Measurements from ENCODE around the gene MLLT3. TPM values are rescaled to one million over a fixed set of nuclear protein-coding genes. Genes with fewer than 3 reads are reported as not detected.

Gene MLLT3
- total and polyA plus RNA-seq, 10 donors, result 2.8 to 15.2 (median 10.6) TPM

DNA sequence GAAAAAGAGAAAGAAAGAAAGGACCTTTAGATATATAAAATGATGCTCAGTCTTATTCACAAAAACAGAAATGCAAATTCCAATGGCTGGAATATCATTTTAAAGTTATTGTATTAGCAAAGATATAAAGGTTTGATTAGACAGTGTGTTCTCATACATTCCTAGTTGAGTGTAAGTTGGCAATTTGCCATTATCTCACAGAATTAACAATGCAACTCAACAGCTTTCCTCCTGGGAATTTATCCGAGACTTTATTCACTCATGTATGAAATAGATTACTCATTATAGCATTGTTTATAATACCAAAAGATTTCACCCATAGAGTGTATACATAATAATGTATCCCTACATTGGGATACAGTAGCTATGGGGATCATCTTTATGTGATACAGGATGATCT lies 27.1 kb upstream of the MLLT3 start:
- H3K27me3 ChIP-seq (replicated peaks in 1 of 7), result peaks cover 0 to 8% (median 0%) of the 10 kb centered on the region in 7 donors
- no peaks in the 10 kb centered on the region for H3K36me3 ChIP-seq
- intact Hi-C loops (cut with DNase I; ENCODE audit: low total_unique reads), result no loop called here
- WGBS, 5 donors, result 48 to 77% (median 67%) methylated on average over 1 of the region's 1 CpG
- no peak overlapping the region for H3K27ac ChIP-seq
- TF ChIP-seq, protein P1, sequence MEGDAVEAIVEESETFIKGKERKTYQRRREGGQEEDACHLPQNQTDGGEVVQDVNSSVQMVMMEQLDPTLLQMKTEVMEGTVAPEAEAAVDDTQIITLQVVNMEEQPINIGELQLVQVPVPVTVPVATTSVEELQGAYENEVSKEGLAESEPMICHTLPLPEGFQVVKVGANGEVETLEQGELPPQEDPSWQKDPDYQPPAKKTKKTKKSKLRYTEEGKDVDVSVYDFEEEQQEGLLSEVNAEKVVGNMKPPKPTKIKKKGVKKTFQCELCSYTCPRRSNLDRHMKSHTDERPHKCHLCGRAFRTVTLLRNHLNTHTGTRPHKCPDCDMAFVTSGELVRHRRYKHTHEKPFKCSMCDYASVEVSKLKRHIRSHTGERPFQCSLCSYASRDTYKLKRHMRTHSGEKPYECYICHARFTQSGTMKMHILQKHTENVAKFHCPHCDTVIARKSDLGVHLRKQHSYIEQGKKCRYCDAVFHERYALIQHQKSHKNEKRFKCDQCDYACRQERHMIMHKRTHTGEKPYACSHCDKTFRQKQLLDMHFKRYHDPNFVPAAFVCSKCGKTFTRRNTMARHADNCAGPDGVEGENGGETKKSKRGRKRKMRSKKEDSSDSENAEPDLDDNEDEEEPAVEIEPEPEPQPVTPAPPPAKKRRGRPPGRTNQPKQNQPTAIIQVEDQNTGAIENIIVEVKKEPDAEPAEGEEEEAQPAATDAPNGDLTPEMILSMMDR (IDR thresholded peaks at IDR 0.05 in 8 of 11, conservative IDR thresholded peaks at IDR 0.05 in 3 of 11), result no peak
- no peak for TF ChIP-seq POLR2AphosphoS5 (IDR thresholded peaks at IDR 0.05)
- no peak for TF ChIP-seq POLR2A (IDR thresholded peaks at IDR 0.05)
- H3K9me3 ChIP-seq, result no peaks in the 10 kb centered on the region
- H3K4me1 ChIP-seq, result no peaks in the 10 kb centered on the region
- H3K4me3 ChIP-seq, result no peak overlapping the region
- no peak for DNase-seq

DNA sequence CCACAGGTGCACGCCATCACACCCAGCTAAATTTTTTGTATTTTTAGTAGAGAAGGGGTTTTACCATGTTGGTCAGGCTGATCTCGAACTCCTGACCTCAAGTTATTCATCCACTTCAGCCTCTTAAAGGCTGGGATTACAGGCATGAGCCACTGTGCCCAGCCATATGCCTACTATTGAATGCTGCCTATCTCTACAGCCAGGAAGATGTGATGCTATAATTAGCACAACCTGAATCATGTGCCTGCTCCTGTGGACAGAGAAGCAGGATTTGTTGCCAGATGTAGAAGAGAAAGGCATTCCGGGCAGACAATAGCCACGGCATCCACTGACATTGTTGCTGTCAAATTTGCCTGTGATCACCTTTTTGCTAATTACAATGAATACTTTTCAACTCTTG lies 24.4 kb upstream of the MLLT3 start:
- H3K4me1 ChIP-seq, result no peaks in the 10 kb centered on the region
- no peak overlapping the region for H3K4me3 ChIP-seq
- H3K36me3 ChIP-seq, result no peaks in the 10 kb centered on the region
- no peak for TF ChIP-seq POLR2A (IDR thresholded peaks at IDR 0.05)
- TF ChIP-seq, protein P1 (IDR thresholded peaks at IDR 0.05 in 8 of 11, conservative IDR thresholded peaks at IDR 0.05 in 3 of 11), result no peak
- TF ChIP-seq POLR2AphosphoS5 (IDR thresholded peaks at IDR 0.05), result no peak
- H3K27ac ChIP-seq, result no peak overlapping the region
- no peak for DNase-seq
- peaks cover 0 to 8% (median 0%) of the 10 kb centered on the region in 7 donors for H3K27me3 ChIP-seq (replicated peaks in 1 of 7)
- 87 to 94% (median 87%) methylated on average over 4 of the region's 4 CpGs for WGBS, 5 donors
- no peaks in the 10 kb centered on the region for H3K9me3 ChIP-seq
- intact Hi-C loops (cut with DNase I; ENCODE audit: low total_unique reads), result no loop called here

DNA sequence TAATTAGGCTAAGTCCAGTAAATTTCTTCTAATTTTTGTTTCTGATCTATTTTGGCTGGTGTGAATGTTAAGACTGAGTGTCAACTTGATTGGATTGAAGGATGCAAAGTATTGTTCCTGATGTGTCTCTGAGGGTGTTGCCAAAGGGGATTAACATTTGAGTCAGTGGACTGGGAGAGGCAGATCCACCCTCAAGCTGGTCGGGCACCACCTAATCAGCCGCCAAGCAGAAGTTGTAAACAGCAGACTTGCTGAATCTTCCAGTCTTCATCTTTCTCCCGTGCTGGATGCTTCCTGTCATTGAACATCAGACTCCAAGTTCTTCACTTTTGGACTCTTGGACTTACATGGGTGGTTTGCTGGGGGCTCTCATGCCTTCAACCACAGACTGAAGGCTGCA lies 21.4 kb upstream of the MLLT3 start:
- TF ChIP-seq POLR2A (IDR thresholded peaks at IDR 0.05) (no peak), POLR2AphosphoS5 (IDR thresholded peaks at IDR 0.05) (no peak)
- TF ChIP-seq, protein P1 (IDR thresholded peaks at IDR 0.05 in 8 of 11, conservative IDR thresholded peaks at IDR 0.05 in 3 of 11), result no peak
- intact Hi-C loops (cut with DNase I; ENCODE audit: low total_unique reads), result no loop called here
- Histone ChIP-seq H3K4me3 (no peak overlapping the region), H3K36me3 (no peaks in the 10 kb centered on the region), H3K27ac (no peak overlapping the region), H3K27me3 (replicated peaks in 1 of 7) (peaks cover 0 to 8% (median 0%) of the 10 kb centered on the region in 7 donors), H3K9me3 (no peaks in the 10 kb centered on the region), H3K4me1 (peaks cover 0 to 11% (median 0%) of the 10 kb centered on the region in 6 donors)
- no peak for DNase-seq
- 81 to 89% (median 85%) methylated on average over 3 of the region's 3 CpGs for WGBS, 5 donors

DNA sequence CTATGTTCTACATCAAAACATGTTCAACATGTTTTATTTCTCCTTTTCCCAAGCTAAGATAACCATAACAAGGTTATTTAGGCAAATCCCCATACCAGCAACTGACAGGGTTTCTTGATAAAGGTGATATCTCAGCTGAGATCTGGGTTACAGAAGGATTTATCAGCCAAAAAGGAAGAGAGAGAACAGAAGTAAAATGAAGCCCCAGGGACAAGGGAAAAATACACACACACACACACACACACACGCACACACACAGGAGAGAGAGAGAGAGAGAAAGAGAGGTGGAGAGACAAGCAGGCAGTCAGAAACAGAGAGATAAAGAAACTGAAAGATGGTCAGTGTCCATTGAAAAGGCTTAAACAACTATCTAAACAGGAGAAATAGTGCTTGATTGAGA lies 19.7 kb upstream of the MLLT3 start:
- WGBS, 5 donors, result 68 to 95% (median 85%) methylated on average over 1 of the region's 1 CpG
- intact Hi-C loops (cut with DNase I; ENCODE audit: low total_unique reads), result no loop called here

More for the DNA sequence above, 19.7 kb upstream of the MLLT3 start:
- DNase-seq, result no peak
- no peaks in the 10 kb centered on the region for H3K9me3 ChIP-seq
- no peaks in the 10 kb centered on the region for H3K36me3 ChIP-seq
- H3K4me3 ChIP-seq, result no peak overlapping the region
- H3K4me1 ChIP-seq, result peaks cover 0 to 11% (median 0%) of the 10 kb centered on the region in 6 donors
- TF ChIP-seq, protein P1 (IDR thresholded peaks at IDR 0.05 in 8 of 11, conservative IDR thresholded peaks at IDR 0.05 in 3 of 11), result no peak
- no peak for TF ChIP-seq POLR2AphosphoS5 (IDR thresholded peaks at IDR 0.05)
- TF ChIP-seq POLR2A (IDR thresholded peaks at IDR 0.05), result no peak
- peaks cover 0 to 8% (median 0%) of the 10 kb centered on the region in 7 donors for H3K27me3 ChIP-seq (replicated peaks in 1 of 7)
- no peak overlapping the region for H3K27ac ChIP-seq

Data from spleen (tissue), 11 donors.